Muscle layer of colon (tissue), 2 donors: ENCODE data around the gene PIGN.
"Not testable (repeated sequence)": the region's sequence is repeated elsewhere in the genome, so short reads cannot be mapped to it uniquely, and the experiment has no call there.

ENCODE experiments used
- H3K27ac ChIP-seq: one replicate; pipeline ENCODE4 v1.7.0; 2013; ENCODE audit warnings: low read depth, mild to moderate bottlenecking, low read length, moderate library complexity
- H3K27me3 ChIP-seq, 2 donors: one replicate each; pipeline ENCODE4 v1.7.0; 2013; ENCODE audit warnings: low read length in 2 of 2, mild to moderate bottlenecking in 2 of 2; ENCODE audit not compliant: insufficient read depth in 2 of 2, control insufficient read depth in 1 of 2
- H3K36me3 ChIP-seq: one replicate; pipeline ENCODE4 v1.7.0; 2013; ENCODE audit warnings: mild to moderate bottlenecking, low read length; ENCODE audit not compliant: insufficient read depth
- H3K4me1 ChIP-seq: one replicate; pipeline ENCODE4 v1.7.0; 2013; ENCODE audit warnings: mild to moderate bottlenecking, low read length; ENCODE audit not compliant: insufficient read depth
- H3K4me3 ChIP-seq, 2 donors: one replicate each; pipeline ENCODE4 v1.7.0; 2013; ENCODE audit warnings: low read length in 2 of 2, low read depth in 1 of 2, mild to moderate bottlenecking in 1 of 2, moderate library complexity in 1 of 2
- H3K9ac ChIP-seq: one replicate; pipeline ENCODE4 v1.7.0; 2013; ENCODE audit warnings: low read length
- H3K9me3 ChIP-seq: one replicate; pipeline ENCODE4 v1.7.0; 2013; ENCODE audit warnings: mild to moderate bottlenecking, low read length
- donor health status: abdominal sarcoma.
- donor health status: Adenocarcinoma of cecum.

Gene PIGN

DNA sequence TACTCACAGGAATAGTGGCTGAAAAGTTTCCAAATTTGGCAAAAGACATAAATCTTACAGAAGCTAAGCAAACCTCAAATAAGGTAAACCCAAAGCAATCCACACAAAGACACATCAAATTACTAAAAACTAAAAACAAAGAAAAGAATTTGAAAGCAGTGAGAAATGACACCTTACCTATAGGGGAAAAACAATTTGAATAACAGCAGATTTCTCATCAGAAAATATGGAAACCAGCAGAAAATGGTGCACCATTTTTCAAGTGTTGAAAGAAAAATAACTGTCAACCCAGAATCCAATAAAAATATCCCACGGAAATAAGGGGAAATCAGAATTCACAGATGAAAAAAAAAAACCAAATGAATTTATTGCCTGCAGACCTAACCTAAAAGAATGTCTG, 138.6 kb downstream of the PIGN start:
- no peaks in the 10 kb centered on the region for H3K9me3 ChIP-seq
- no peaks in the 10 kb centered on the region for H3K27me3 ChIP-seq
- H3K27ac ChIP-seq = no peak overlapping the region

GRCh38 chr18:62045316-62045715, 141.5 kb downstream of the PIGN start:
- Histone ChIP-seq H3K4me3 (no peak overlapping the region), H3K9me3 (no peaks in the 10 kb centered on the region), H3K4me1 (no peaks in the 10 kb centered on the region), H3K36me3 (no peaks in the 10 kb centered on the region), H3K27me3 (no peaks in the 10 kb centered on the region), H3K27ac (no peak overlapping the region), H3K9ac (no peak overlapping the region)

More for the DNA sequence above, 138.6 kb downstream of the PIGN start:
- H3K4me1 ChIP-seq = no peaks in the 10 kb centered on the region
- H3K36me3 ChIP-seq = no peaks in the 10 kb centered on the region
- no peak overlapping the region for H3K9ac ChIP-seq
- no peak overlapping the region for H3K4me3 ChIP-seq

DNA sequence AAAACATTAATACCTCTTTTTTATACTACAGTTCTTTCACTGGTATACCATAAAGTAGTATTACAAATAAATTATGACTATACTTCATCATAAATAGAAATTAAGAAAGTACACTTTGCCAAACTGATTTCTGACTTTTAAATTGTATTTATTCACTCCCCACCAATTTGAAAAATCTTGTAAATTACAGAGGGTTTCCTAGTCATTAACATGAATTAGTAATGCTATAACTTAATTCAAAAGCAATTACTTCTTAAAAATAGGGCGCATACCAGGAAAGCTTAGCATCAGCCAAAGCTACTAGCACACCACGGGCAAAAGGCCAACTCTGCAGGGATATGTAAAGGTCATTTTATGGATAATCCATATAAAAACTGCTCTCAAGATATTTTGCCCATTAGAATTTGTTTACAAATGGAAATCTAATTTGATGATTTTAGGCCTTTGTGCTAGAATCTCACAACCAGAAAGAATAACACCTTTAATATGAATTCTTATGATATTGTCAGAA, 142.3 kb downstream of the PIGN start:
- Histone ChIP-seq H3K9me3 (no peaks in the 10 kb centered on the region), H3K9ac (no peak overlapping the region), H3K4me1 (no peaks in the 10 kb centered on the region), H3K4me3 (no peak overlapping the region), H3K36me3 (no peaks in the 10 kb centered on the region), H3K27ac (no peak overlapping the region), H3K27me3 (no peaks in the 10 kb centered on the region)

GRCh38 chr18:62037989-62038778, 148.7 kb downstream of the PIGN start:
- no peaks in the 10 kb centered on the region for H3K4me1 ChIP-seq
- no peak overlapping the region for H3K27ac ChIP-seq
- no peaks in the 10 kb centered on the region for H3K9me3 ChIP-seq
- no peak overlapping the region for H3K4me3 ChIP-seq
- no peaks in the 10 kb centered on the region for H3K36me3 ChIP-seq
- H3K27me3 ChIP-seq = no peaks in the 10 kb centered on the region
- H3K9ac ChIP-seq = no peak overlapping the region

- no peaks in the 10 kb centered on the region for H3K9me3 ChIP-seq
- no peak overlapping the region for H3K4me3 ChIP-seq
- no peak overlapping the region for H3K27ac ChIP-seq
Measured at GRCh38 chr18:62037012-62037742, 149.7 kb downstream of the PIGN start.

GRCh38 chr18:62034286-62034685, 152.6 kb downstream of the PIGN start:
- not testable (repeated sequence) for H3K27me3 ChIP-seq, H3K36me3 ChIP-seq, H3K4me1 ChIP-seq, H3K27ac ChIP-seq, H3K4me3 ChIP-seq, H3K9ac ChIP-seq, H3K9me3 ChIP-seq

More at GRCh38 chr18:62037012-62037742, 149.7 kb downstream of the PIGN start:
- Histone ChIP-seq H3K9ac (no peak overlapping the region), H3K27me3 (no peaks in the 10 kb centered on the region), H3K36me3 (no peaks in the 10 kb centered on the region), H3K4me1 (no peaks in the 10 kb centered on the region)

GRCh38 chr18:62033756-62034155, 153.1 kb downstream of the PIGN start:
- H3K9ac ChIP-seq = no peak overlapping the region
- H3K27ac ChIP-seq = no peak overlapping the region
- H3K36me3 ChIP-seq = no peaks in the 10 kb centered on the region
- no peak overlapping the region for H3K4me3 ChIP-seq
- no peaks in the 10 kb centered on the region for H3K9me3 ChIP-seq
- H3K27me3 ChIP-seq = no peaks in the 10 kb centered on the region
- no peaks in the 10 kb centered on the region for H3K4me1 ChIP-seq

GRCh38 chr18:62033207-62033606, 153.6 kb downstream of the PIGN start:
- no peak overlapping the region for H3K4me3 ChIP-seq
- no peaks in the 10 kb centered on the region for H3K4me1 ChIP-seq
- no peaks in the 10 kb centered on the region for H3K9me3 ChIP-seq
- no peak overlapping the region for H3K27ac ChIP-seq
- no peaks in the 10 kb centered on the region for H3K27me3 ChIP-seq
- no peak overlapping the region for H3K9ac ChIP-seq
- H3K36me3 ChIP-seq = no peaks in the 10 kb centered on the region

DNA sequence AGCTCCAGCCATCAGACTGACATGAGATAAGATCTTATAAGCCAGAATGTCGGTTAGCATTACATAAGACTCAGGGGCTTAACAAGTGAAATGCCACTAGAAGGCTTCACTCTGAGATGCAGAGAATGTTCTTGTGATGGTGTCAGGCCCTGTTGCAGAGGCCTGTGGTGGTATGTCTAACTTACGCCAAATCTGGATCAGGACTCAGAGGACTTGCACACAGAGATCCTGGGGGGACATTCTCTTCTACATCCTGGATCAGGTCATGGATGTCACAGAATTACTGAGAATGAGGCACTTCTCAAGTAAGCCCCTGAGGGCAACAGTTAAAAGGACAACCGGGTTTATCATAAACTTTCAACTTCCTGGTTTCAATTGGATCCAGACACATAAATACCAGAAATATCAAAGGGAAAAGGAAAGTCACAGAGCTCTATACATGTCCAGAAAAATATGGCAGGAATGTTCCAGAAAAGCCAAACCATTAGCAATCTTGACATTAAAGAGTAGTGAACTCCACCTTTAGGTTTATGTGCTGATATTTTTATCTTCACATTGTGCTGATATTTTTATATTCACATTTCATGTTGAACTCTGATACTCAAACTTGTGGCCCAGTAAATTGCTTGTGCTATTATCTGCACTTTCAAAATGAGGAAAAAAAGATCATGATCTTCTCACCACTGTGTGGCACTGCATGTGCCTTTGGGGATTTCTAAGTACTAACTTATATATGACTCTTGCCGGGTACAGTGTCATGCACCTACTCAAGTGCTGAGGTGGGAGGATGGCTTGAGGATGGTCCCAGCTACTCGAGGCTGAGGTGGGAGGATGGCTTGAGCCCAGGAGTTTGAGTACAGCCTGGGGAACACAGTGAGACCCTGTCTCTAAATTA, 156.5 kb downstream of the PIGN start:
- Histone ChIP-seq H3K4me1 (no peaks in the 10 kb centered on the region), H3K9me3 (no peaks in the 10 kb centered on the region), H3K27ac (no peak overlapping the region), H3K27me3 (no peaks in the 10 kb centered on the region), H3K36me3 (no peaks in the 10 kb centered on the region), H3K4me3 (no peak overlapping the region), H3K9ac (no peak overlapping the region)

DNA sequence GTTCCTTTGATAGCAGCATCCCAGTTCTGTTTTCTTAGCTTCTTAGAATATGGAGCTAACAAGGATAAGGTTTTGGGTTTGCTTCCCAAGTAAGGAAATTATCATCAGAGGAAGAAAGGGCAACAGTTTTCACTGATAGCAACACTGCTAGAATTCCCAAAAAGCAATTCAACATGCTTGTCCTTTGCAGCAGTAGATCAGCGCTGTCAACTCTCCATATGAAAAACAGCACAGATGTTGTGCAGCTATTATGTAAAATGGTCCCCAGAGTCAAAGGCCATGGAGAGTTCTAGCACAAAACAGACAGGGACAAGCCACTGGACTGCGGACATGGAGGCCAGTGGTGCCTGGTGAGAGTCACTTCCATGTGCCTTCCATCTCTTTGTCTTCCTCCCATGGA, 158.1 kb downstream of the PIGN start:
- no peaks in the 10 kb centered on the region for H3K27me3 ChIP-seq
- no peaks in the 10 kb centered on the region for H3K9me3 ChIP-seq
- no peak overlapping the region for H3K4me3 ChIP-seq
- no peak overlapping the region for H3K9ac ChIP-seq
- H3K4me1 ChIP-seq = no peaks in the 10 kb centered on the region
- H3K36me3 ChIP-seq = no peaks in the 10 kb centered on the region
- H3K27ac ChIP-seq = no peak overlapping the region

- no peak overlapping the region for H3K9ac ChIP-seq
- no peaks in the 10 kb centered on the region for H3K27me3 ChIP-seq
- no peak overlapping the region for H3K4me3 ChIP-seq
- no peaks in the 10 kb centered on the region for H3K36me3 ChIP-seq
- no peaks in the 10 kb centered on the region for H3K9me3 ChIP-seq
- no peaks in the 10 kb centered on the region for H3K4me1 ChIP-seq
- no peak overlapping the region for H3K27ac ChIP-seq
Measured at GRCh38 chr18:62027914-62028520, 158.8 kb downstream of the PIGN start.
